HEK293 (cell line): ENCODE data around the gene EGR1.

Experiments
- CTCF ChIP-seq: fragments of 450-650 bp; formaldehyde crosslinking; IDR thresholded peaks from 2 replicates; pipeline ENCODE4 v1.5.1; 2016; ENCODE audit warnings: missing biosample characterization, missing genetic modification characterization
- TSHZ1 ChIP-seq: fragments of 450-650 bp; formaldehyde crosslinking; IDR thresholded peaks from 2 replicates; pipeline ENCODE4 v1.5.1; 2016; ENCODE audit warnings: missing biosample characterization, missing genetic modification characterization, borderline replicate concordance
- ZBTB7A ChIP-seq: fragments of 450-650 bp; formaldehyde crosslinking; IDR thresholded peaks from 2 replicates; pipeline ENCODE4 v1.5.1; 2016; ENCODE audit warnings: low read depth, missing biosample characterization, missing genetic modification characterization
- ZNF140 ChIP-seq: fragments of 450-650 bp; formaldehyde crosslinking; IDR thresholded peaks from 2 replicates; pipeline ENCODE4 v1.5.1; 2016; ENCODE audit warnings: missing biosample characterization, missing genetic modification characterization

GRCh38 chr5:138448481-138449398 is 16.5 kb upstream of the EGR1 start:
- TF ChIP-seq CTCF (tag by site-specific recombination) (no peak), TSHZ1 (tag by site-specific recombination) (no peak), ZBTB7A (tag by site-specific recombination) (no peak), ZNF140 (no peak)
